GM18508 (cell line): ENCODE measurements around the gene CDK5.
A peak's percentile ranks its signal among the peaks of the same experiment; 100 is the strongest.
"Not testable (repeated sequence)": the region's sequence is repeated elsewhere in the genome, so short reads cannot be mapped to it uniquely, and the experiment has no call there.

ENCODE experiments used
- ATAC-seq: cut with Tn5 transposase; IDR thresholded peaks from one replicate; pipeline ENCODE4 v1.9.1; 2021; ENCODE audit warnings: moderate number of reproducible peaks; ENCODE audit not compliant: insufficient read depth, unreplicated experiment

CDK5 gene

GRCh38 chr7:151018421-151019129 is 39.1 kb downstream of the CDK5 start:
- ATAC-seq: no peak

- ATAC-seq: no peak
These were observed 39.7 kb downstream of the CDK5 start for GRCh38 chr7:151017953-151018420.

- no peak for ATAC-seq
These were observed 40.2 kb downstream of the CDK5 start for GRCh38 chr7:151017370-151017952.

GRCh38 chr7:151016942-151017341 is 40.8 kb downstream of the CDK5 start:
- no peak for ATAC-seq

GRCh38 chr7:151016505-151016904 is 41.2 kb downstream of the CDK5 start:
- ATAC-seq: no peak

DNA sequence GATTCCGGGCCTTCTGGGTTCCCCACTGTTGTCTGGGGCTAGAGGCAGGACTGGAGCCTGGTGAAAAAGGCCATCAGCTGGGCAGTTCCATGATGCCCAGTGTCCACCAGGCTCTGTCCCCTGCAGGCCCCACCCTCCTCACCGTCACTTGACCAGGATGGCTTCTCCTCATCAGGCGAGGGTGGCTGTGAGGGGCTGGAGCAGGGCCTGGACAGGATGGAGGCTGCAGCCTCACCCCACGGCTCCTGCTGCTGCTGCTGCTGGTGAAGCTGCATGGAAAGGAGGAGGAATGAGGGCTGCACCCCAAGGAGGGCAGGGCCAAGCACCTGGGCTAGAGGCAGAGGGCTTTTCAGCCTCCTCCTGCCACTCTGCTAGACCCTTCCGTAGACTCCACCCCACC is 41.7 kb downstream of the CDK5 start:
- ATAC-seq: no peak

- ATAC-seq: no peak
These were observed 42.7 kb downstream of the CDK5 start for GRCh38 chr7:151014950-151015349.

- ATAC-seq: no peak
These were observed 43.8 kb downstream of the CDK5 start for GRCh38 chr7:151013733-151014497.

DNA sequence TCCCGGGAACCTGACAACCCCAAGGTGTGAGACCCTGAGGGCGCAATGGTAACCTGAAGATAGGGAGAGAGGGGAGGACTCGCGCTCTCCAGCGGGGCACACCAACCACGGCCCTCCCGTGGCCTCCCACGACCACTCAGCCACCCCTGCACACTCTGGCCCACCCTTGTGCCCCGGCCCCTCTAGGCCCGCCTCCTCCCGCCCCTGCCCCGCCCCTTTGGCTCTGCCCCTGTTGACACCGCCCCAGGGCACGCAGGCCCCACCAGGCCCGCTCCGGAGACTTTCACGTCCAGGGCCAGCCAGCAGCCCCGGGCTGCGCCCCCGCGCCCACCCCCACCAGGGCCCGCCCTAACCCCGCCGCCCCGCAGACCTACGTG is 44.4 kb downstream of the CDK5 start:
- ATAC-seq: no peak

- no peak for ATAC-seq
These were observed 44.8 kb downstream of the CDK5 start for GRCh38 chr7:151012911-151013347.

- no peak for ATAC-seq
These were observed 45.5 kb downstream of the CDK5 start for GRCh38 chr7:151012031-151012692.

- not testable (repeated sequence) for ATAC-seq
These were observed 46.1 kb downstream of the CDK5 start for GRCh38 chr7:151011616-151012015.

DNA sequence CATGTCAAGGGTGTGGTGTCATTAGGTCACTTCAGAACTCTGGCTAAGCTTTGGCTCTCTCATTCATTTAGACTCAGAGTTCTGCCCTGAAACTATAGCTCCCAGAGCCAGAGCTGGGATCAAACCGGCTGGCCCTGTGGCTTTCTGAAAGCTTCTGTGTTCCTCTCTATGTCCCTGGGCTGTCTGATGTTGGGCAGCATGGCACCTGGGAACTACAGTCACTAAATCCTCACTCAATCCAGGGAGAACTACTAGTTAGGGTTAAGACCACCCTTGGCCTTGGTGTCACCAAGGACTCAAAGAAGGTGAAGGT is 46.6 kb downstream of the CDK5 start:
- ATAC-seq: no peak

- ATAC-seq: no peak
These were observed 47.2 kb downstream of the CDK5 start for GRCh38 chr7:151010307-151011096.

- ATAC-seq: no peak
These were observed 47.7 kb downstream of the CDK5 start for GRCh38 chr7:151010037-151010306.

GRCh38 chr7:151009327-151010036 is 48.2 kb downstream of the CDK5 start:
- ATAC-seq: no peak

DNA sequence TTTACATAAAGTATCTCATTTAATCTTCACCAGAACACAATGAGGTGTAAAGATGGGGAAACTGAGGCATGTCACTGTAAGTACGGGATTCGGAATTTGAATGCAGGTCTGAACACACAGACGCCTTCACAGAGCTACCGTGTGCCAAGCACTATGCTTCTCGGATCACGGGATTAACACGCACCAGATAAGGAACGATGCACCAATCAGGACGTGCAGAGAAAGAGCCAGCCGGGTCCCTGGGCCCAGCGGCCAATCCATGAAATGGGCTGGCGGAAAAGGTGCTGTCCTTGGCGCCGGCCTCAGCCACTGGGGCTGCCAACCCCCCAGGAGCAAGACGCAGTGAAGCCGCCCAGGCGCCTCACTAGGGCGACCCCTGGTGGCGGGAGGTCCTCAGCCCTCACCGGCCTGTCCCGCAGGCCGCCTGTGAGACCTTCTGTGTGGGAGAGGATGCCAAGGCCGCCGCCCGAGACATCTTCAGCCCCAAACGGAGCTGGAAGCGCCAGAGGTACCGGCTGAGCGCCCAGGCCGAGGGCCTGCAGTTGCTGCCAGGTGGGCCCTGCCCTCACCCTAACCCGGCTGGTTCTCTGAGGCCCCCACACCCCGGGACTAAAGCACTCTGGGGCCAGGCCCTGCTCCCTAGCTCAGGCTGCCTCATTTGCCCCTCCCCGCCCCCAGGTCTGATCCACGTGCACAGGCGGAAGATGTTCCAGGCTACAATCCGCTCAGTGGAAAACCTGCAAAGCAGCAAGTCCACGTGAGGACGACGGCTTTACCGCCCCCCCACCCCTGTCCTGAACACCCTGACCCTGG is 49.0 kb downstream of the CDK5 start:
- peak; percentile 62 for ATAC-seq

GRCh38 chr7:151008143-151008510 is 49.6 kb downstream of the CDK5 start:
- ATAC-seq: no peak

DNA sequence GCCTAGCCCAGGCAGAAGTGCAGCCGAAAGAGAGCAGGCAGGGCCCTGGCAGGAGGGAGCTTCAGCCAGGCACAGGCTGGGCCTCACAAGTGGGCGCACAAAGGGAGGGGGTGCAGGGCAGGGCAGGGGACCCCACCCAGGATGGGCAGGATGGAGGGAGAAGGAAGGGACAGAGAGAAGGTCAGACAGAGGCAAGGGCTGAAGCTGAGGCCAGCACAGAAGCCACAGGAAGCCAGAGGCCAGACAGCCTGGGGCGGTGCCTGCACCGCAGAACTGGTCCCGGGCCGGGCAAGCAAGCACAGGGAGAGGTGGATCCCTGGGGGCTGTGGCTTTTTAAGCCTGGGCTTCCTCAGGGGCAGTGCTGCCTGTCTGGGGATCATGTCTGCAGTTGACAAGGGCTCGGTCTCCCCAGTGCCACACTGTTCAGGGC is 50.2 kb downstream of the CDK5 start:
- no peak for ATAC-seq
